Stomach (tissue), 9 donors: Measurements from ENCODE around the gene AIF1. TPM values are rescaled to one million over a fixed set of nuclear protein-coding genes. Genes with fewer than 3 reads are reported as not detected.
"Not testable (repeated sequence)": the region's sequence is repeated elsewhere in the genome, so short reads cannot be mapped to it uniquely, and the experiment has no call there.

Experiments used
- DNase-seq, 2 donors: peaks; one replicate each; pipeline versions ENCODE4 v3.0.0 to v3.0.0-alpha.2; 2013 to 2019
- H3K27ac ChIP-seq, 5 donors: fragments of 200-600 bp in 4 of 5; sonication (generic) in 4 of 5; one replicate each; pipeline ENCODE4 v1.5.1; 2013 to 2019; ENCODE audit warnings: mild to moderate bottlenecking in 1 of 5, moderate library complexity in 1 of 5
- H3K27me3 ChIP-seq, 3 donors: fragments of 200-600 bp; sonication (generic); one replicate each; pipeline ENCODE4 v1.5.1; 2017 to 2019; ENCODE audit warnings: mixed run types in 1 of 3
- H3K36me3 ChIP-seq, 4 donors: fragments of 200-600 bp; sonication (generic); 1 replicate in 3 of 4; 2 replicates in 1 of 4; pipeline ENCODE4 v1.5.1; 2016 to 2019
- H3K4me1 ChIP-seq, 4 donors: fragments of 200-600 bp; sonication (generic); one replicate each; pipeline ENCODE4 v1.5.1; 2016 to 2019
- H3K4me3 ChIP-seq, 4 donors: fragments of 200-600 bp; sonication (generic) in 3 of 4; one replicate each; pipeline ENCODE4 v1.5.1; 2016 to 2019; ENCODE audit warnings: mild to moderate bottlenecking in 1 of 4
- H3K9me3 ChIP-seq, 4 donors: fragments of 200-600 bp; sonication (generic); one replicate each; pipeline ENCODE4 v1.5.1; 2016 to 2019
- EP300 ChIP-seq: sonication (generic); formaldehyde crosslinking; IDR thresholded peaks from one replicate; pipeline ENCODE4 v1.6.1; 2017; ENCODE audit warnings: antibody characterized with exemption
- POLR2A ChIP-seq, 4 donors: fragments of 450-650 bp; IDR thresholded peaks; one replicate each; pipeline ENCODE4 v1.6.1; 2016; ENCODE audit warnings: antibody characterized with exemption in 4 of 4, control low read depth in 2 of 4, mild to moderate bottlenecking in 1 of 4, moderate library complexity in 1 of 4
- POLR2AphosphoS5 ChIP-seq, 3 donors: sonication (generic); formaldehyde crosslinking; IDR thresholded peaks; one replicate each; pipeline ENCODE4 v1.6.1; 2016; ENCODE audit warnings: antibody characterized with exemption in 3 of 3
- WGBS, 5 donors: extraction: QIAGEN DNeasy Blood & Tissue Kit in 3 of 5; methylation state at CpG; one replicate each; pipeline versions ENCODE4 v1.1.5 to v1.1.7; 2013 to 2018; 5-methylcytosine and 5-hydroxymethylcytosine counted together
- intact Hi-C: fragments of 100-400 bp; cut with DNase I; formaldehyde crosslinking; loops from one replicate; pipeline ENCODE4 v1.15.1; 2023; ENCODE audit warnings: low total_unique reads
- polyA plus RNA-seq, 3 donors: library from polyadenylated mRNA; stranded (reverse); fragments of 200-250 nt; gene quantifications; one replicate each; pipeline ENCODE4 v1.2.3, GENCODE V29; 2013
- total RNA-seq, 5 donors: library from RNA; depleted of rRNA; stranded (reverse); fragments of >200 nt; gene quantifications; one replicate each; pipeline versions ENCODE4 v1.1.0 to v1.2.3, GENCODE V29; 2014 to 2016
- TF ChIP-seq, protein P1 (sequence below), 7 experiments: fragments of 450-650 bp in 4 of 7; fragments of 200-600 bp in 3 of 7; sonication (generic) in 3 of 7; IDR thresholded peaks; one replicate each; pipeline ENCODE4 v1.5.1; 2016 to 2019; ENCODE audit warnings: antibody characterized with exemption in 7 of 7, control low read depth in 2 of 7, mild to moderate bottlenecking in 1 of 7
- donor health status: healthy with polysubstance abuse.
- donor health status: Bipolar disorder and iron deficiency.
- donor health status: healthy.

The AIF1 gene
- total and polyA plus RNA-seq, 8 donors: 3.2 to 74.2 (median 28.2) TPM; not detected in 1

DNA sequence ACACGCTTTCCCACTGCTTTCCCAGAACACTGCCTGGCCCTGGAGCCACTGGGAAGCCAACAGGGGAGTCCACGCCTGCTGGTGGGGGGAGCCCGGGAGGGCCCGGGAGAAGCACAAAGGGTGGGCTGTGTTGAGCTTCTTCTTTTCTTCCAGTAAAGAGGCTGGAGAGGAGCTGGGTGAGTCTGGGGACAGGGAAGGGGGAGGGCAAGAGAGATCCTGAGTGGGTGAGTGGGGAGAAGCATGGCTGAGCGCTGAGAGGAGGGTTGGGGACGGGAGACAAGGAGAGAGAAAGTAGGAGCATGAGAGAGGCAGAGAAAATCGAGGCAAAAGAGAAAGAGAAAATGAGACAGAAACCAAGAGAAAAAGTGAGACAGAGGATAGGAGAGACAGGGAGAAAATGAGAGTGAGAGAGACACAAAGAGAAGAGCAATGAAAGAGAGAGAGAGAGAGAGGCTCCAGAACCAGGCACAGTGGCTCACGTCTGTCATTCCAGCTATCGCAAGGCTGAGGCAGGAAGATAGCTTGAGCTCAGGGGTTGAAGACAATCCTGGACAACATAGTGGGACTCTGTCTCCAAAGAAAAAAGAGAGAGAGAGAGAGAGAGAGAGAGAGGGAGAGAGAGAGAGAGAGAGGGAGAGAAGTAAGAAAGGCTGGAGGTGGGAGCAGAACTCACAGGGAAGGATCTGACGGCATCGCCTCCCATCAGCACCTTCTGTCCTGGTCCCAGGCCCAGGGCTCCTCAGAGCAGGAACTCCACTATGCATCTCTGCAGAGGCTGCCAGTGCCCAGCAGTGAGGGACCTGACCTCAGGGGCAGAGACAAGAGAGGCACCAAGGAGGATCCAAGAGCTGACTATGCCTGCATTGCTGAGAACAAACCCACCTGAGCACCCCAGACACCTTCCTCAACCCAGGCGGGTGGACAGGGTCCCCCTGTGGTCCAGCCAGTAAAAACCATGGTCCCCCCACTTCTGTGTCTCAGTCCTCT is 26.9 kb upstream of the AIF1 start:
- Histone ChIP-seq H3K9me3 (no peaks in the 10 kb centered on the region), H3K27ac (peak overlapping the region in 2 of 5 donors; percentile 73 to 76), H3K36me3 (no peaks in the 10 kb centered on the region), H3K27me3 (peaks cover 0 to 25% (median 0%) of the 10 kb centered on the region in 3 donors), H3K4me1 (peaks cover 0 to 37% (median 4%) of the 10 kb centered on the region in 4 donors), H3K4me3 (peak overlapping the region in 2 of 4 donors; percentile 26 to 31)
- TF ChIP-seq POLR2A (IDR thresholded peaks at IDR 0.05): no peak
- no peak for TF ChIP-seq EP300
- TF ChIP-seq, protein P1, sequence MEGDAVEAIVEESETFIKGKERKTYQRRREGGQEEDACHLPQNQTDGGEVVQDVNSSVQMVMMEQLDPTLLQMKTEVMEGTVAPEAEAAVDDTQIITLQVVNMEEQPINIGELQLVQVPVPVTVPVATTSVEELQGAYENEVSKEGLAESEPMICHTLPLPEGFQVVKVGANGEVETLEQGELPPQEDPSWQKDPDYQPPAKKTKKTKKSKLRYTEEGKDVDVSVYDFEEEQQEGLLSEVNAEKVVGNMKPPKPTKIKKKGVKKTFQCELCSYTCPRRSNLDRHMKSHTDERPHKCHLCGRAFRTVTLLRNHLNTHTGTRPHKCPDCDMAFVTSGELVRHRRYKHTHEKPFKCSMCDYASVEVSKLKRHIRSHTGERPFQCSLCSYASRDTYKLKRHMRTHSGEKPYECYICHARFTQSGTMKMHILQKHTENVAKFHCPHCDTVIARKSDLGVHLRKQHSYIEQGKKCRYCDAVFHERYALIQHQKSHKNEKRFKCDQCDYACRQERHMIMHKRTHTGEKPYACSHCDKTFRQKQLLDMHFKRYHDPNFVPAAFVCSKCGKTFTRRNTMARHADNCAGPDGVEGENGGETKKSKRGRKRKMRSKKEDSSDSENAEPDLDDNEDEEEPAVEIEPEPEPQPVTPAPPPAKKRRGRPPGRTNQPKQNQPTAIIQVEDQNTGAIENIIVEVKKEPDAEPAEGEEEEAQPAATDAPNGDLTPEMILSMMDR (IDR thresholded peaks at IDR 0.05): no peak
- no peak for TF ChIP-seq POLR2AphosphoS5 (IDR thresholded peaks at IDR 0.05)
- intact Hi-C loops: no loop called here
- DNase-seq: no peak
- 54 to 72% (median 65%) methylated on average over 11 to 12 of the region's 12 CpGs for WGBS, 5 donors

DNA sequence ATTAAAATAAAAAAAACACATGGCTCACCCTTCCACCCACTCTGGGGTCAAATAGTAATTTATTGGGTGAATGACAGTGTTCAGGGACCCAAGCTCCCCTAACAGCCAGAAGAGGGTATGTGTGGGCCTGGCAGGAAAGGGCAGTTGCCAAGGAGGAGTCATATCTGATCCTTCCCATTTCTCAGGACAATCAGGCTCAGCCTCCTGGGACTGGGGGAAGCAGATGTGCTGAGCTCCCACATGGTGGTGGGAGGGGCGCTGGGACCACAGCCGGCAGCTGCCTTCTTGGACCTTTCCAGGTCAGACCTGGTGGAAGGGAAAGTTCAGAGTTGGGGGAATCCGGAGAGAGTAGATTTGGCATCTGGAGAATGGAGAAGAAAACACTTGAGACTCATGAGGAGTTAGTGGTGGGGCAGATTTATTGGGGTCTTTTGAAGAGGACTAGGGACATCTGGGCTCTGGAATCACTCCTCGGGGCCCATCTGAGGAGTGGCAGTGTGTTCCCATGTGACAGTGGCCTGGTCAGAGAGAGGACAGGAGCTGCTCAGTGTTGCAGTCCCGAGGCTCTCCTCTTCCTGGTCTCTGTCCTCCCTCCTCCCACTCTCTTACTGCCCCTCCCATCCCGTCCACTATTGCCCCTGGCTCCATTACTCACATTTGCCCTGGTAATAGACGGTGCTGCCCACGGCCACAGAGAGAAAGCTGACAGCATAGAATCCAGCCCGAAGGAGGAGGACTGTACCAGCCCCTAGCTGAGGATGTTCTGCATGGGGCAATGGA is 26.0 kb upstream of the AIF1 start:
- H3K4me3 ChIP-seq: no peak overlapping the region
- no peak overlapping the region for H3K27ac ChIP-seq
- H3K36me3 ChIP-seq: no peaks in the 10 kb centered on the region
- intact Hi-C loops: no loop called here
- H3K9me3 ChIP-seq: no peaks in the 10 kb centered on the region
- TF ChIP-seq, protein P1 (IDR thresholded peaks at IDR 0.05): no peak
- TF ChIP-seq POLR2AphosphoS5 (IDR thresholded peaks at IDR 0.05): no peak
- TF ChIP-seq EP300: no peak
- TF ChIP-seq POLR2A (IDR thresholded peaks at IDR 0.05): no peak
- H3K4me1 ChIP-seq: peaks cover 0 to 37% (median 4%) of the 10 kb centered on the region in 4 donors
- peaks cover 0 to 25% (median 0%) of the 10 kb centered on the region in 3 donors for H3K27me3 ChIP-seq
- DNase-seq: no peak
- WGBS, 5 donors: 50 to 64% (median 51%) methylated on average over 9 of the region's 9 CpGs

DNA sequence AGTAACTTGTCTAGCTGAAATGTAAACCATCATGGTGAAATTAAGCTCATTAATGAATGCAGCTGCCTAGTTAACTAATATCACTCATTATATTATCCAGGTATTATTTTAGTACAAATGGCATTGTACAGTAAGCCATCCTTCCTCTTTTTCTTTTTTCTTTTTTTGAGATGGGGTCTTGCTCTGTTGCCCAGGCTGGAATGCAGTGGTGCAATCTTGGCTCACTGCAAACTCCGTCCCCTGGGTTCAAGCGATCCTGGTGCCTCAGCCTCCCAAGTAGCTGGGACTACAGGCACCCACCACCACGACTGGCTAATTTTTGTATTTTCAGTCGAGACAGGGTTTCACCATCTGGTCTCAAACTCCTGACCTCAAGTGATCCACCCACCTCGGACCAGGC is 24.3 kb upstream of the AIF1 start:
- H3K4me1 ChIP-seq: peaks cover 0 to 25% (median 3%) of the 10 kb centered on the region in 4 donors
- H3K27ac ChIP-seq, DNase-seq, intact Hi-C loops, H3K9me3 ChIP-seq, H3K4me3 ChIP-seq, H3K36me3 ChIP-seq: not testable (repeated sequence)
- peaks cover 0 to 25% (median 0%) of the 10 kb centered on the region in 3 donors for H3K27me3 ChIP-seq
- WGBS, 5 donors: 62 to 90% (median 78%) methylated on average over 5 of the region's 5 CpGs

DNA sequence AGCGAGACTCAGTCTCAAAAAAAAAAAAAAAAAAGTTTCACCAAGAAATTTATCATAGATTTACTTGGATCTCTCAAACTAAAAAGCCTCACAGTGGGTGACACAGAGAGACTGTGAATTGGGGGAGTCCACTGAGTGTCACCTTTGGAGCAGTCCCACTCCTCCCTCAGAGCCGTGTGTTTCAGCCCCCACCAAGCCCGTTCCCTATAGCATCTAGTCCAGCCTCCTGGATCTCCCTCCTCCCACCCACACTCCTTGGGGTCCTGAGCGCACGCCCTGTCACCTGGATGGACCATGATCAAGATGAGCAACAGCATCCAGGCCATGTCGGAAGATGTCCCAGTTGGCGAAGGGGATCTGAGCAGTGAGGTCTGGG is 22.6 kb upstream of the AIF1 start:
- H3K27me3 ChIP-seq: peaks cover 0 to 16% (median 0%) of the 10 kb centered on the region in 3 donors
- H3K9me3 ChIP-seq: no peaks in the 10 kb centered on the region
- intact Hi-C loops: no loop called here
- TF ChIP-seq POLR2A (IDR thresholded peaks at IDR 0.05) (no peak), POLR2AphosphoS5 (IDR thresholded peaks at IDR 0.05) (no peak), EP300 (no peak)
- TF ChIP-seq, protein P1 (IDR thresholded peaks at IDR 0.05): no peak
- WGBS, 5 donors: 87 to 96% (median 91%) methylated on average over 7 of the region's 7 CpGs
- no peaks in the 10 kb centered on the region for H3K36me3 ChIP-seq
- DNase-seq: no peak
- H3K4me1 ChIP-seq: peaks cover 0 to 11% (median 0%) of the 10 kb centered on the region in 4 donors
- H3K4me3 ChIP-seq: no peak overlapping the region
- no peak overlapping the region for H3K27ac ChIP-seq
